T-helper 2 cell (primary cell): ENCODE measurements around the gene CLDN4.

Source experiments
- DNase-seq, 5 experiments: peaks; one replicate each; pipeline versions ENCODE4 v3.0.0 to v3.0.0-alpha.2; 2012 to 2022

Gene CLDN4

DNA sequence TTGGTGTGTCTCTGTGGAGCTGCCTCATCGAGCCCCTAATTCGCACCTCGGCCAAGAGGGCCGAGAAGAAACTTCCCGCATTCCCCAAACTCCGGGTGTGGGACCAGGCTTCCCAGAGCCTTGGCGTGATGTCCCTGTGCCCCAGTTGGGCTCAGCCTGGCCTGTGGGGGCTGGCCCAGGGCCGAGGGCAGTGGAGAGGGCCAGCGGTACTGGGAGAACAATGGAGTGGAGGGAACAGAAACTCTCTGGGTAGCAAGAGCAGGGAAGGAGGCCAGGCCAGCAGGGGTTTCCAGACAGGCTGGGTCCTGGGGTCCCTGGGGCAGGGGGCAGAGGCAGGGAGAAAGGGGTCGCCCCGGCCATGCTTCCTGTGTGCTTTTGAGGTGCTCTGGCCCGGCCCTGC is 46.2 kb downstream of the CLDN4 start:
- DNase-seq = no peak

DNA sequence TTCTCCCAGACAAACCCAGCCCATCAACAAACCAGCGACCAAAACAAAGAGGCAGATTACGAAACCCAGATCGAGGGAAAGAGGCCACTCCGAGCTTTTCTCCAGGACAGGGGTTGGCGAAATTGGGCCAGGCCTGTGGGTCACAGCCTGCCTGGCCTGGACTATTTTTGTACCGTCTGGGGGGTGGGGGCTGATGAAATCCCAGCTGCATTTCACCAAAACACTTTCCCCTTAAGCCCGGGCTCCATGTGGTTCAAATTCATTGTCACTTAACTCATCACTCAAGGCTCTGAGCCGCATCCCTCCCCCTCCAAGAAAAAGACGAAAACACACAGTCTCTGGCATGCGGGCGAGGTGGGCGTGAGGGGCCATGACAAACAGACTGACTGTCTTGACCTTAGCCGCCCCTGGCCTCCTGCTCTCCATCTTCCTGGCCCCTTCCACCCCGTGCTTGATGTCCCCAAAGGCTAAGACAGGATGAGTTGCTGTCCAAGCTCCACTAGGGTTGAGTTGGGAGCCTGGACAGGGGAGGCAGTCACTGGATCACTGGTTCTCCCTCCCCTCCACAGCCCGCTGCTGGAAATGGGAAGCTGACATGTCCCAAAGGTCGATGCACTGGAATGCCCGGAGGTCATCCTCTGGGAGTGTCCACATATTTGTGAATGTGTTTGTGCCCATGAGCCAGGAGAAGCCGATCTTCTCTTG is 49.3 kb downstream of the CLDN4 start:
- DNase-seq = no peak

DNA sequence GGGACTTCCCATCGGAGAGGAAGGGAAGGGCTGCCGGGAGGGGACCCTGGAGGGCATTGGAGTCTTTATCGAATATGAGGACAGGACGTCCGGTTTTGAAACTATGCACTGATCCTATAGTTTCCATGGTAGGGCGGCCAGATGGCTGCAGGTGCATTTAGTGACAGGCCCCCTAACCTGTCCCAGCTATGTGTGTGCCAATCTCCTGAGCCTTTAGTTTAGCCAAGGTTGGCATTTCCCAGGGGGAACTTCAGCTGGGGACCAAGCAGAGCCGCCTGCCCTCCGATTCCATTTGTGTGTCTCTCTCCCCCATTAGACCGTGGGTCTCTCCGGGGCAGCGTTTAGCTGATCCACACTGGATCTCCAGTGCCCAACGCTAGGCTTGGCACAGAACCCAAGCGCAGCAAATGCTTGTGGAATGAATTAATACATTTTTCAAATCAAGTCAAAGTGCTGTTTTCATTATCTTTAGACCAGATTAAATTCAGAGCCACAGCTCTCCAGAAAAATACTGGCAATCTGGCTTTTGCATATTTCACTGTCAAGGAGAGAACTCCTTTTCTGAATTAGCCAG is 50.0 kb downstream of the CLDN4 start:
- no peak for DNase-seq

- no peak for DNase-seq
Measured at GRCh38 chr7:73881352-73882046, 50.7 kb downstream of the CLDN4 start.

- no peak for DNase-seq
Measured at GRCh38 chr7:73882047-73882402, 51.2 kb downstream of the CLDN4 start.
